ENCODE data around the gene KLF12. TPM values are rescaled to one million over a fixed set of nuclear protein-coding genes. Genes with fewer than 3 reads are reported as not detected.

The KLF12 gene
- total RNA-seq, 1 donor from 2014 or later: 10.1 TPM

GRCh38 chr13:74168263-74168675 lies 34.1 kb upstream of the KLF12 start:
- H3K4me3 ChIP-seq: no peak overlapping the region
- no peaks in the 10 kb centered on the region for H3K36me3 Mint-ChIP-seq
- peak overlapping the region; percentile 88 for H2AFZ ChIP-seq (replicated peaks)
- H3K27ac ChIP-seq: no peak overlapping the region
- H4K20me1 ChIP-seq (ENCODE audit: low read depth): no peaks in the 10 kb centered on the region
- H3K36me3 ChIP-seq: no peaks in the 10 kb centered on the region
- no peaks in the 10 kb centered on the region for H3F3A ChIP-seq (ENCODE audit: low read depth)
- peak overlapping the region; percentile 2 for H3K9ac ChIP-seq
- no peaks in the 10 kb centered on the region for H3K27me3 ChIP-seq
- peaks cover 6% of the 10 kb centered on the region for H3K4me1 Mint-ChIP-seq
- DNase-seq (ENCODE audit: low spot score): no peak
- H3K9me3 ChIP-seq (ENCODE audit: low read depth): no peaks in the 10 kb centered on the region
- TF ChIP-seq EZH2phosphoT487 (IDR thresholded peaks at IDR 0.05) (no peak), CTCF (IDR thresholded peaks at IDR 0.05) (no peak), EZH2 (IDR thresholded peaks at IDR 0.05) (no peak)
- no peak overlapping the region for H3K4me2 ChIP-seq
- no peak overlapping the region for H3K4me3 Mint-ChIP-seq
- no peaks in the 10 kb centered on the region for H3K9me3 Mint-ChIP-seq
- H3K27ac Mint-ChIP-seq: no peak overlapping the region
- no peaks in the 10 kb centered on the region for H3K79me2 ChIP-seq (ENCODE audit: low read depth)
- H3K27me3 Mint-ChIP-seq (ENCODE audit: insufficient read depth, low read depth): no peaks in the 10 kb centered on the region
- H3K4me1 ChIP-seq: no peaks in the 10 kb centered on the region

- Histone ChIP-seq H3K4me1 (no peaks in the 10 kb centered on the region), H4K20me1 (ENCODE audit: low read depth) (no peaks in the 10 kb centered on the region), H3K4me2 (no peak overlapping the region), H3K9ac (no peak overlapping the region), H3K9me3 (ENCODE audit: low read depth) (no peaks in the 10 kb centered on the region), H3K36me3 (no peaks in the 10 kb centered on the region), H2AFZ (replicated peaks) (no peak overlapping the region), H3K79me2 (ENCODE audit: low read depth) (no peaks in the 10 kb centered on the region), H3F3A (ENCODE audit: low read depth) (no peaks in the 10 kb centered on the region), H3K4me3 (no peak overlapping the region), H3K27me3 (no peaks in the 10 kb centered on the region), H3K27ac (no peak overlapping the region)
- no peaks in the 10 kb centered on the region for H3K9me3 Mint-ChIP-seq
- H3K36me3 Mint-ChIP-seq: no peaks in the 10 kb centered on the region
- no peak for DNase-seq (ENCODE audit: low spot score)
- H3K27me3 Mint-ChIP-seq (ENCODE audit: insufficient read depth, low read depth): no peaks in the 10 kb centered on the region
- no peak overlapping the region for H3K4me3 Mint-ChIP-seq
- H3K27ac Mint-ChIP-seq: no peak overlapping the region
- no peak for TF ChIP-seq EZH2 (IDR thresholded peaks at IDR 0.05)
- TF ChIP-seq CTCF (IDR thresholded peaks at IDR 0.05): no peak
- TF ChIP-seq EZH2phosphoT487 (IDR thresholded peaks at IDR 0.05): no peak
- H3K4me1 Mint-ChIP-seq: peaks cover 6% of the 10 kb centered on the region
These were observed 32.2 kb upstream of the KLF12 start for GRCh38 chr13:74166261-74167004.

- Mint-ChIP-seq H3K27ac (no peak overlapping the region), H3K27me3 (ENCODE audit: insufficient read depth, low read depth) (peaks cover 2% of the 10 kb centered on the region), H3K9me3 (no peaks in the 10 kb centered on the region), H3K4me1 (peaks cover 7% of the 10 kb centered on the region), H3K36me3 (no peaks in the 10 kb centered on the region), H3K4me3 (no peak overlapping the region)
- H3K9me3 ChIP-seq (ENCODE audit: low read depth): no peaks in the 10 kb centered on the region
- no peaks in the 10 kb centered on the region for H3K79me2 ChIP-seq (ENCODE audit: low read depth)
- no peak overlapping the region for H3K4me3 ChIP-seq
- H3K9ac ChIP-seq: no peak overlapping the region
- peaks cover 5% of the 10 kb centered on the region for H3K4me1 ChIP-seq
- H3K4me2 ChIP-seq: no peak overlapping the region
- DNase-seq (ENCODE audit: low spot score): no peak
- no peaks in the 10 kb centered on the region for H3K27me3 ChIP-seq
- no peak overlapping the region for H2AFZ ChIP-seq (replicated peaks)
- no peaks in the 10 kb centered on the region for H3F3A ChIP-seq (ENCODE audit: low read depth)
- TF ChIP-seq CTCF (IDR thresholded peaks at IDR 0.05): no peak
- TF ChIP-seq EZH2 (IDR thresholded peaks at IDR 0.05): no peak
- TF ChIP-seq EZH2phosphoT487 (IDR thresholded peaks at IDR 0.05): no peak
- no peak overlapping the region for H3K27ac ChIP-seq
- no peaks in the 10 kb centered on the region for H3K36me3 ChIP-seq
- no peaks in the 10 kb centered on the region for H4K20me1 ChIP-seq (ENCODE audit: low read depth)
These were observed 28.6 kb upstream of the KLF12 start for GRCh38 chr13:74162782-74163181.
